ENCODE results near the gene THBS3.

GRCh38 chr1:155172732-155173477 lies 34.8 kb downstream of the THBS3 start, which contains the start of gene KRTCAP2:
- TF ChIP-seq EP300 (IDR thresholded peaks at IDR 0.05; ENCODE audit: borderline replicate concordance) = no peak; the same call in 1 of the 2 replicates
- peak; percentile 29; the same call in 1 of the 2 replicates for TF ChIP-seq RAD21 (IDR thresholded peaks at IDR 0.05; ENCODE audit: low read depth)
- TF ChIP-seq TAF1 (IDR thresholded peaks at IDR 0.05; ENCODE audit: low read depth) = peak; percentile 85
- TF ChIP-seq CEBPB (IDR thresholded peaks at IDR 0.05) = no peak
- TF ChIP-seq EGR1 (IDR thresholded peaks at IDR 0.05) = no peak
- no peak for TF ChIP-seq MAX (IDR thresholded peaks at IDR 0.05)
- peak; percentile 45; the same call in 1 of the 2 replicates for TF ChIP-seq YY1 (IDR thresholded peaks at IDR 0.05; ENCODE audit: low read depth)
- TF ChIP-seq, protein P1, sequence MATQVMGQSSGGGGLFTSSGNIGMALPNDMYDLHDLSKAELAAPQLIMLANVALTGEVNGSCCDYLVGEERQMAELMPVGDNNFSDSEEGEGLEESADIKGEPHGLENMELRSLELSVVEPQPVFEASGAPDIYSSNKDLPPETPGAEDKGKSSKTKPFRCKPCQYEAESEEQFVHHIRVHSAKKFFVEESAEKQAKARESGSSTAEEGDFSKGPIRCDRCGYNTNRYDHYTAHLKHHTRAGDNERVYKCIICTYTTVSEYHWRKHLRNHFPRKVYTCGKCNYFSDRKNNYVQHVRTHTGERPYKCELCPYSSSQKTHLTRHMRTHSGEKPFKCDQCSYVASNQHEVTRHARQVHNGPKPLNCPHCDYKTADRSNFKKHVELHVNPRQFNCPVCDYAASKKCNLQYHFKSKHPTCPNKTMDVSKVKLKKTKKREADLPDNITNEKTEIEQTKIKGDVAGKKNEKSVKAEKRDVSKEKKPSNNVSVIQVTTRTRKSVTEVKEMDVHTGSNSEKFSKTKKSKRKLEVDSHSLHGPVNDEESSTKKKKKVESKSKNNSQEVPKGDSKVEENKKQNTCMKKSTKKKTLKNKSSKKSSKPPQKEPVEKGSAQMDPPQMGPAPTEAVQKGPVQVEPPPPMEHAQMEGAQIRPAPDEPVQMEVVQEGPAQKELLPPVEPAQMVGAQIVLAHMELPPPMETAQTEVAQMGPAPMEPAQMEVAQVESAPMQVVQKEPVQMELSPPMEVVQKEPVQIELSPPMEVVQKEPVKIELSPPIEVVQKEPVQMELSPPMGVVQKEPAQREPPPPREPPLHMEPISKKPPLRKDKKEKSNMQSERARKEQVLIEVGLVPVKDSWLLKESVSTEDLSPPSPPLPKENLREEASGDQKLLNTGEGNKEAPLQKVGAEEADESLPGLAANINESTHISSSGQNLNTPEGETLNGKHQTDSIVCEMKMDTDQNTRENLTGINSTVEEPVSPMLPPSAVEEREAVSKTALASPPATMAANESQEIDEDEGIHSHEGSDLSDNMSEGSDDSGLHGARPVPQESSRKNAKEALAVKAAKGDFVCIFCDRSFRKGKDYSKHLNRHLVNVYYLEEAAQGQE (IDR thresholded peaks at IDR 0.05; ENCODE audit: low read depth) = no peak
